Stimulated activated naive CD8-positive, alpha-beta T cell treated with anti-CD3 and anti-CD28 coated beads, Interleukin-15, Interleukin-2, amounts not matched to agents 100 ng/mL and 50 ng/mL, for 24 hours (primary cell): ENCODE results near the gene MALAT1.

Experiments
- H3K27ac Mint-ChIP-seq: one replicate; pipeline ENCODE4 v1.8.0; 2021; ENCODE audit warnings: mild to moderate bottlenecking, mixed read lengths
- H3K27me3 Mint-ChIP-seq: one replicate; pipeline ENCODE4 v1.8.0; 2021; ENCODE audit warnings: mixed read lengths
- H3K36me3 Mint-ChIP-seq: one replicate; pipeline ENCODE4 v1.8.0; 2021; ENCODE audit warnings: low read depth, mixed read lengths
- H3K4me1 Mint-ChIP-seq: one replicate; pipeline ENCODE4 v1.8.0; 2021; ENCODE audit warnings: low read depth, mixed read lengths
- H3K4me3 Mint-ChIP-seq: one replicate; pipeline ENCODE4 v1.8.0; 2021; ENCODE audit warnings: mild to moderate bottlenecking, mixed read lengths
- H3K9me3 Mint-ChIP-seq: one replicate; pipeline ENCODE4 v1.8.0; 2021; ENCODE audit warnings: mixed read lengths

The MALAT1 gene

DNA sequence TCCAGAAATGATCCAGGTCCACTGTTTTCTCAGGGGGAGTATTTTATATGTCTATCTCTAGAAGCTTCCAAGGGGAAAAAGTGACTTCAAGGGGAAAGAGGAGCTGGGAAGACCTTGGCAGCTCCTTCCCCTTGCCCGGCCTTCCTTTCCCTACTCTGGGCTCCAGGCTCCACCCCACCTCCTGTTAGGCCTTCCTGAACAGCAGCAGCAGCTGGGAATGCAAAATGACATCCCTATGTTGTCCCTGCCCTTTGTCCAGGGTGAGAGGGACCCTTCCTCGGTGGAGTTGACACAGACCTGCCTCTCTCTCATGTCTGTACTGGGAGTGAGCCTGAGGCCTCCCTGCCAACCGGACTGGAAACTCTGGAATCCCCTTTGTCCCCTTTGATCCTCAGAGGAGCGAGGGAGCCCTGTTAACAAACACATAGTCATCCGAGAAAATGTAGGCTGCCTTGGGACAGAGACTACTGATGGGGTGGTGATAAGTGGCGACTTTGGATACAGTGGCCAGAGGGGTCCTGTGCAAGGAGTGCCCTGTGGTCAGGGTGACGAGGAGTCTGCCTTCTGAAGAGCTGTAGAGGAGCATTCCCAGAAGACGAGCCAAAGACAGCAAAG is 9.0 kb upstream of the MALAT1 start:
- Mint-ChIP-seq H3K36me3 (no peaks in the 10 kb centered on the region), H3K4me1 (peaks cover 86% of the 10 kb centered on the region), H3K9me3 (no peaks in the 10 kb centered on the region), H3K4me3 (no peak overlapping the region), H3K27me3 (no peaks in the 10 kb centered on the region), H3K27ac (no peak overlapping the region)

DNA sequence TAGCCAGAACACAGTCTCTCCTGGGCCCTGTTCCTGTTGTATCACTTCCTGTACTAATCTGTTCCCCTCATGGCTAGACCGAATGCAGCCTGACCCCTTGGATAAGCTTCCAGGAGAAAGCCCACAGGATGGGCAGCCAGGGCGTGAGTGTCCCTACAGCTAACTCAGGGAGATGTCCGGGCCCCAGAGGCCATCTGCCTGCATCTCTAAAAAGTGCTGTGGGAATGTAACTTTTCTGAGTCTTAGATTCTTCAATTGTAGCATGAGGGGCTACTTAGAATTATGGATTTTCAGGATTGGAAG is 7.7 kb upstream of the MALAT1 start:
- Mint-ChIP-seq H3K36me3 (no peaks in the 10 kb centered on the region), H3K4me3 (no peak overlapping the region), H3K27ac (no peak overlapping the region), H3K9me3 (no peaks in the 10 kb centered on the region), H3K27me3 (no peaks in the 10 kb centered on the region), H3K4me1 (peaks cover 88% of the 10 kb centered on the region)

DNA sequence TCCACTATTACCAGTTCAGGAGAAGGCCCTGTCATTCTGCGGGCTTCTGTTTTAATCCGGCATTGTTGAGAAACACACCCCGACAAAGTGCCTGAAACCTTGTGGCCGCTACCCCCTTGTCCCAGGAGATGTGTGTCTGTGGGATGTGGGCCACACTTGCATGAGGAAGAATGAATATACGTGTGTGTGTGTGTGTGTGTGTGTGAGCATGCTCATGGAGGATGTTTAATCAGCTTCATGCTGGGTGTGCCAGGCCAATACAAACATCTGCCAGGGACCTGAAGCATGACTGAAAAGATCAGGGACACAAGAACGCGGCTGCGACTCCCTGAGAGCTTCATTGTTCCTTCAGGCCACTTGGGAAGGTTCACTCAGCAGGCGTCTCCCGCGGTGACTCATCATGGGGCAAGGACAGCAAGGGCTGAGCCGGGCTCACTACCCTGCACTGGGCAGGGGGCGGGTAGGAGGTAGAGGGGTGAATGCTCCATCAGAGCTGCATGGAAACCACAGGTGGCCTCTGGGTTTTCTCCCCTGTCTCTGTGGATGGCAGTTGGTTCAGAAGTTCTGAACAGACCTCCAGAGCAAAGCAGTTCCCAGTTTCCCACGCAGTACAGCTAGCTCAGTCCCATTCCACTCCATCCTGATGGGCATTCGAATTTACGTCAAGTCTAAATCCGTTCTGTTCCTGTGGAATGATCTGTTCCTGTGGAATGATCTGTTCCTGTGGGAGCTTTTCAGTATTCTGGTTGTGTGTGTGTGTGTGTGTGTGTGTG is 7.0 kb upstream of the MALAT1 start:
- peaks cover 93% of the 10 kb centered on the region for H3K4me1 Mint-ChIP-seq
- H3K36me3 Mint-ChIP-seq: no peaks in the 10 kb centered on the region
- peak overlapping the region; percentile 36 for H3K4me3 Mint-ChIP-seq
- H3K27ac Mint-ChIP-seq: peak overlapping the region; percentile 95
- H3K9me3 Mint-ChIP-seq: no peaks in the 10 kb centered on the region
- H3K27me3 Mint-ChIP-seq: no peaks in the 10 kb centered on the region

DNA sequence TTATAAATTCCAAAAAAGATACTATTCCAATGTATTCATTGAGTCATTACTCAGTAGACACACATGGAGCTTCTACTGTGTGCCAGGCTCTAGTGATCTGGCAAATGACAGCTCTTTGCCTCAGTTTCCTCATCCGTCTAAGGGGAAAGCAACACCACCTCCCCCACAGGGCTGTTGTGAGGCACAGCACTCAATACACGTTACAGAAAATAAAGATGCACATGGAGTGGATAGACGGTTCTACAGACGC is 6.5 kb upstream of the MALAT1 start:
- Mint-ChIP-seq H3K36me3 (no peaks in the 10 kb centered on the region), H3K4me3 (peak overlapping the region; percentile 36), H3K4me1 (peaks cover 93% of the 10 kb centered on the region), H3K27ac (peak overlapping the region; percentile 95), H3K9me3 (no peaks in the 10 kb centered on the region), H3K27me3 (no peaks in the 10 kb centered on the region)

DNA sequence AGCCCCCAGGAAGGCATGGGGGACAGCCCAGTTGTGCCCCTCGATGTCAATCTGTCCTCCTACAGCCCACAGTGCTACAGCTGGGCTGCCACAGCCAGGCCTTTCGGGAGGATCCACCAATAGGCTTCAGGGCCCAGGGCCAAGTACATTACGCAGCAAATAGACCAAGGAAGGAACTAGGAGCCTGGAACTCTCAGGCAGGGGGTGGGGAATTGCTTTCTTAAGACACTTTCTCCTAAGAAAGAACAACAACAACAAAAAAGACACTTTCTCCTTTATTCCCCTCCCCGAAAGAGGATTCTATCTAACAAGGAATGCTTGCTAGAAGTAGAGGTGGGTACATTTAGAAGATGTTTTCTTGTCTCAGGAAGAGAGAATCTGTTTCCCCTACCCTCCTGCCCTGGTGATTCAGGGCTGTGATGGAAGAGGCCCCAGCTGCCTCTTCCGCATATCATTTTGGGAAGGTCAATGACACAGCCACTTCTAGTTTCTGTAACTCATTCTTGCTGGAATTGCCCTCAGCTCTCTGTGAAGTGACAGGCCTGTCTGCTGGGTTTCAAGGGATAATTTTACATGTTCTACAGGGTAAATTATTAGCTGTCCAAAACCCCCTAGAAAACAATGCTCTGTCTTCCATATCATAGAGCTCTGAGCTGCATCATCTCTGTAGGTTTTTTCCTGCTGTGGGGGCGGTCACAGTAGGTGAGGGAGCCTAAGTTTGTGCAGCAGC is 6.0 kb upstream of the MALAT1 start:
- H3K36me3 Mint-ChIP-seq: no peaks in the 10 kb centered on the region
- peak overlapping the region; percentile 69 for H3K4me3 Mint-ChIP-seq
- no peaks in the 10 kb centered on the region for H3K27me3 Mint-ChIP-seq
- no peaks in the 10 kb centered on the region for H3K9me3 Mint-ChIP-seq
- peaks cover 89% of the 10 kb centered on the region for H3K4me1 Mint-ChIP-seq
- peak overlapping the region; percentile 95 for H3K27ac Mint-ChIP-seq

DNA sequence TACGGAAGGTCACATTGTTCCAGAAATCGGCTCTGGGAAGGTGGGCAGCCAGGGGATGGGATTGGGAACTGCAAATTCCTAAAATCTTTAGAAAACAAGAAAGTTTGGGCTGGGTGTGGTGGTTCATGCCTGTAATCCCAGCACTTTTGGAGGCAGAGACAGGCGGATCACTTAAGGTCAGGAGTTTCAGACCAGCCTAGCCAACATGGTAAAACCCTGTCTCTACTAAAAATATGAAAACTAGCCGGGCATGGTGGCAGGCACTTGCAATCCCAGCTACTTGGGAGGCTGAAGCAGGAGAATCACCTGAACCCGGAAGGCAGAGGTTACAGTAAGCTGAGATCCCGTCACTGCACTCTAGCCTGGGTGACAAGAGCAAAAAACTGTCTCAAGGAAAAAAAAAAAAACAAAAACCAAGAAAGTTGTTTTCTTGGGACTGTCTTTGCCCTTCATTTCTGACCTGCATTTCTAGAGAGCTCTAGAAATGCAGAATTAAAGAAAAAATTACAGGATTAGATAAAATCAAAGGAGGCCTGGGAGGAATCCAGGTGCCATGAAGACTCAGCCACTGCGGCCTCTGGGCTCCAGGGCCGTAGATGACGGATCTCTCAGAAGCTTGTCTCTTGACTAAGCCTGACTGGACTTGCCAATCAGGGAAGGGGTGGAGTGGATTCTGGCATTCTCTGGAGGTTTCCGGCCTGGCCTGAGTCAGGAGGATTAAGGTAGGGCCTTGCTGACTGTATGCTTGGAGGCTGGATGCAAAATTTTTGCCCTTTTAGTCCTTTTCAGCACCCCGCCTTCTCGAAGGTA is 5.3 kb upstream of the MALAT1 start:
- no peaks in the 10 kb centered on the region for H3K9me3 Mint-ChIP-seq
- peak overlapping the region; percentile 69 for H3K4me3 Mint-ChIP-seq
- no peaks in the 10 kb centered on the region for H3K36me3 Mint-ChIP-seq
- peaks cover 82% of the 10 kb centered on the region for H3K4me1 Mint-ChIP-seq
- peak overlapping the region; percentile 95 for H3K27ac Mint-ChIP-seq
- no peaks in the 10 kb centered on the region for H3K27me3 Mint-ChIP-seq

DNA sequence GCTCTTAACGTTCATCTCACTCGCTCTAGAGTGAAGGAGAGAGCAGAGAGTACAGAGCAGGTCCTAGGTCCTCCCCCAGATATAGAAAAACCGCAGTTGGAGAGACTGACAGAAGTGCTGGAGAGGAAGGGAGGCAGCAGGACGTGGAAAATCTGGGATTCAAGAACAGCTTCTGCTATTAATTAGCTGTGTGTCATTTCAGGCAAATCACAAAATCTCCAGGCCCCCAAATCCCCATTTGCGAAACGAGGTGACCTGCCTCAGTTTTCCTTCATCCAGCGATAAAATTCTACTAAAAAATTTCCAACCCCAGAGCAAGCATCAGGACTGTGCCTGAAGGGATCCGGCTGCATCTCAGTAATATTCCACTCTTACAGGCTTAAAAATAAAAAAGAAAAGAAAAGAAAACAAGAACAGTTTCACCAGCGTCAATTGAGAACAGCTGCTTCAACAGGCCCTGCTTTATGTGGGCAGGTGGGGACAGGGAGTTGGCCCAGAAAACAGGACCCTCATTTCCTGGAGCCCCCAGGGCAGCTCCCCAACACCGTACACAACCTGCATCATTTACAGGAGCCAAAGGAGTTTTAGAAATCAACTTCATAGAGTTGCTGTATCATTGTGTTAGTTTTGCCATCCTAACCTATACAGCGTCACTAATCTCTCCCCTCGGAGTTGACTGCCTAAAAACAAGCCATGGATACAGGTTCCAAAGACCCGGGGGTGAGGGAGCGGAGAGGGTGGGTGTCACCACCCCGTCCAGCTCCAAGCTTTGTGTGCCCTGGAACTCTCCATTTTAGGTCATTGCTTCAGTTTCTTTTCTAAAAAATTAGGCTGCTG is 2.3 kb upstream of the MALAT1 start:
- no peaks in the 10 kb centered on the region for H3K27me3 Mint-ChIP-seq
- H3K9me3 Mint-ChIP-seq: no peaks in the 10 kb centered on the region
- H3K4me1 Mint-ChIP-seq: peaks cover 59% of the 10 kb centered on the region
- no peaks in the 10 kb centered on the region for H3K36me3 Mint-ChIP-seq
- peak overlapping the region; percentile 92 for H3K27ac Mint-ChIP-seq
- H3K4me3 Mint-ChIP-seq: no peak overlapping the region

DNA sequence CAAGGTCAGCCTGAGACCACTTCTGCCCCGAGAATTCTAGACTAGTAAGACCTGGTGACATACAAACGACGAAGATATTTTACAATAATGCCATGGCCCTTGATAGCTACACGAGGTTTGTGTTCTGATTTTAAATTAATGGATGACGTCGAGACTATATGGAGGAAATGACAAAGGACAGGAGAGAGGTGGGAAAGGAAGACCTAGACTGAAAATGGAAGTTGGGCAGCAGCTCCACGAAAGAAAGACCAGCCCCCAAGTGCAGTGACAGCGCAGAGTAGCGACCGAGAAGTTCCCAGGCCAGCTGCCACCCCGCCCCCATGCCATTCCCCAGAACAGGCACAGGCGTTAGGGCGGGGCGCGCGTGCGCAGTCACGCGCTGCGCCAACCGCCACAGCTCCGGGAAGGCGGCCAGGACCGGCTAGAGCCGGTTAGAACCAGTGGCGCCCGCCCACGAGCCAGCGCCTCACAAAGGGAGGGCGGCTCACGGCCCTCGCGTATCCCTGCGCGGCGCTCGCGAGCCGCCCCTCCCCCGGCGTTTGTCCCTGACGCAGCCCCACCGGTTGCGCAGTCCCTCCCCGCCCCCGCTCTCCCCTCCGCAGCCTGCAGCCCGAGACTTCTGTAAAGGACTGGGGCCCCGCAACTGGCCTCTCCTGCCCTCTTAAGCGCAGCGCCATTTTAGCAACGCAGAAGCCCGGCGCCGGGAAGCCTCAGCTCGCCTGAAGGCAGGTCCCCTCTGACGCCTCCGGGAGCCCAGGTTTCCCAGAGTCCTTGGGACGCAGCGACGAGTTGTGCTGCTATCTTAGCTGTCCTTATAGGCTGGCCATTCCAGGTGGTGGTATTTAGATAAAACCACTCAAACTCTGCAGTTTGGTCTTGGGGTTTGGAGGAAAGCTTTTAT is 1.5 kb upstream of the MALAT1 start:
- Mint-ChIP-seq H3K4me3 (no peak overlapping the region), H3K9me3 (no peaks in the 10 kb centered on the region), H3K27ac (peak overlapping the region; percentile 92), H3K27me3 (no peaks in the 10 kb centered on the region), H3K36me3 (no peaks in the 10 kb centered on the region), H3K4me1 (peaks cover 50% of the 10 kb centered on the region)

DNA sequence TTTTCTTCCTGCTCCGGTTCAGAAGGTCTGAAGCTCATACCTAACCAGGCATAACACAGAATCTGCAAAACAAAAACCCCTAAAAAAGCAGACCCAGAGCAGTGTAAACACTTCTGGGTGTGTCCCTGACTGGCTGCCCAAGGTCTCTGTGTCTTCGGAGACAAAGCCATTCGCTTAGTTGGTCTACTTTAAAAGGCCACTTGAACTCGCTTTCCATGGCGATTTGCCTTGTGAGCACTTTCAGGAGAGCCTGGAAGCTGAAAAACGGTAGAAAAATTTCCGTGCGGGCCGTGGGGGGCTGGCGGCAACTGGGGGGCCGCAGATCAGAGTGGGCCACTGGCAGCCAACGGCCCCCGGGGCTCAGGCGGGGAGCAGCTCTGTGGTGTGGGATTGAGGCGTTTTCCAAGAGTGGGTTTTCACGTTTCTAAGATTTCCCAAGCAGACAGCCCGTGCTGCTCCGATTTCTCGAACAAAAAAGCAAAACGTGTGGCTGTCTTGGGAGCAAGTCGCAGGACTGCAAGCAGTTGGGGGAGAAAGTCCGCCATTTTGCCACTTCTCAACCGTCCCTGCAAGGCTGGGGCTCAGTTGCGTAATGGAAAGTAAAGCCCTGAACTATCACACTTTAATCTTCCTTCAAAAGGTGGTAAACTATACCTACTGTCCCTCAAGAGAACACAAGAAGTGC is 661 bp upstream of the MALAT1 start:
- no peaks in the 10 kb centered on the region for H3K9me3 Mint-ChIP-seq
- H3K27ac Mint-ChIP-seq: no peak overlapping the region

DNA sequence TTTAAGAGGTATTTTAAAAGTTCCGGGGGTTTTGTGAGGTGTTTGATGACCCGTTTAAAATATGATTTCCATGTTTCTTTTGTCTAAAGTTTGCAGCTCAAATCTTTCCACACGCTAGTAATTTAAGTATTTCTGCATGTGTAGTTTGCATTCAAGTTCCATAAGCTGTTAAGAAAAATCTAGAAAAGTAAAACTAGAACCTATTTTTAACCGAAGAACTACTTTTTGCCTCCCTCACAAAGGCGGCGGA is 193 bp upstream of the MALAT1 start:
- no peak overlapping the region for H3K27ac Mint-ChIP-seq
- H3K4me1 Mint-ChIP-seq: peaks cover 40% of the 10 kb centered on the region
- H3K4me3 Mint-ChIP-seq: no peak overlapping the region
- H3K36me3 Mint-ChIP-seq: no peaks in the 10 kb centered on the region
- H3K27me3 Mint-ChIP-seq: no peaks in the 10 kb centered on the region
- no peaks in the 10 kb centered on the region for H3K9me3 Mint-ChIP-seq

More for the DNA sequence above, 661 bp upstream of the MALAT1 start:
- Mint-ChIP-seq H3K36me3 (no peaks in the 10 kb centered on the region), H3K4me3 (no peak overlapping the region), H3K27me3 (no peaks in the 10 kb centered on the region), H3K4me1 (peaks cover 42% of the 10 kb centered on the region)

DNA sequence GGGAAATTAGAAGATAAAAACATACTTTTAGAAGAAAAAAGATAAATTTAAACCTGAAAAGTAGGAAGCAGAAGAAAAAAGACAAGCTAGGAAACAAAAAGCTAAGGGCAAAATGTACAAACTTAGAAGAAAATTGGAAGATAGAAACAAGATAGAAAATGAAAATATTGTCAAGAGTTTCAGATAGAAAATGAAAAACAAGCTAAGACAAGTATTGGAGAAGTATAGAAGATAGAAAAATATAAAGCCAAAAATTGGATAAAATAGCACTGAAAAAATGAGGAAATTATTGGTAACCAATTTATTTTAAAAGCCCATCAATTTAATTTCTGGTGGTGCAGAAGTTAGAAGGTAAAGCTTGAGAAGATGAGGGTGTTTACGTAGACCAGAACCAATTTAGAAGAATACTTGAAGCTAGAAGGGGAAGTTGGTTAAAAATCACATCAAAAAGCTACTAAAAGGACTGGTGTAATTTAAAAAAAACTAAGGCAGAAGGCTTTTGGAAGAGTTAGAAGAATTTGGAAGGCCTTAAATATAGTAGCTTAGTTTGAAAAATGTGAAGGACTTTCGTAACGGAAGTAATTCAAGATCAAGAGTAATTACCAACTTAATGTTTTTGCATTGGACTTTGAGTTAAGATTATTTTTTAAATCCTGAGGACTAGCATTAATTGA is 1.0 kb downstream of the MALAT1 start:
- Mint-ChIP-seq H3K4me3 (no peak overlapping the region), H3K36me3 (no peaks in the 10 kb centered on the region), H3K4me1 (peaks cover 40% of the 10 kb centered on the region), H3K27ac (no peak overlapping the region), H3K9me3 (no peaks in the 10 kb centered on the region), H3K27me3 (no peaks in the 10 kb centered on the region)

DNA sequence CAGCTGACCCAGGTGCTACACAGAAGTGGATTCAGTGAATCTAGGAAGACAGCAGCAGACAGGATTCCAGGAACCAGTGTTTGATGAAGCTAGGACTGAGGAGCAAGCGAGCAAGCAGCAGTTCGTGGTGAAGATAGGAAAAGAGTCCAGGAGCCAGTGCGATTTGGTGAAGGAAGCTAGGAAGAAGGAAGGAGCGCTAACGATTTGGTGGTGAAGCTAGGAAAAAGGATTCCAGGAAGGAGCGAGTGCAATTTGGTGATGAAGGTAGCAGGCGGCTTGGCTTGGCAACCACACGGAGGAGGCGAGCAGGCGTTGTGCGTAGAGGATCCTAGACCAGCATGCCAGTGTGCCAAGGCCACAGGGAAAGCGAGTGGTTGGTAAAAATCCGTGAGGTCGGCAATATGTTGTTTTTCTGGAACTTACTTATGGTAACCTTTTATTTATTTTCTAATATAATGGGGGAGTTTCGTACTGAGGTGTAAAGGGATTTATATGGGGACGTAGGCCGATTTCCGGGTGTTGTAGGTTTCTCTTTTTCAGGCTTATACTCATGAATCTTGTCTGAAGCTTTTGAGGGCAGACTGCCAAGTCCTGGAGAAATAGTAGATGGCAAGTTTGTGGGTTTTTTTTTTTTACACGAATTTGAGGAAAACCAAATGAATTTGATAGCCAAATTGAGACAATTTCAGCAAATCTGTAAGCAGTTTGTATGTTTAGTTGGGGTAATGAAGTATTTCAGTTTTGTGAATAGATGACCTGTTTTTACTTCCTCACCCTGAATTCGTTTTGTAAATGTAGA is 1.7 kb downstream of the MALAT1 start:
- no peaks in the 10 kb centered on the region for H3K36me3 Mint-ChIP-seq
- no peak overlapping the region for H3K27ac Mint-ChIP-seq
- H3K4me3 Mint-ChIP-seq: no peak overlapping the region
- peaks cover 44% of the 10 kb centered on the region for H3K4me1 Mint-ChIP-seq
- no peaks in the 10 kb centered on the region for H3K9me3 Mint-ChIP-seq
- no peaks in the 10 kb centered on the region for H3K27me3 Mint-ChIP-seq

DNA sequence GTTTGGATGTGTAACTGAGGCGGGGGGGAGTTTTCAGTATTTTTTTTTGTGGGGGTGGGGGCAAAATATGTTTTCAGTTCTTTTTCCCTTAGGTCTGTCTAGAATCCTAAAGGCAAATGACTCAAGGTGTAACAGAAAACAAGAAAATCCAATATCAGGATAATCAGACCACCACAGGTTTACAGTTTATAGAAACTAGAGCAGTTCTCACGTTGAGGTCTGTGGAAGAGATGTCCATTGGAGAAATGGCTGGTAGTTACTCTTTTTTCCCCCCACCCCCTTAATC is 2.3 kb downstream of the MALAT1 start:
- Mint-ChIP-seq H3K27ac (no peak overlapping the region), H3K4me1 (peaks cover 45% of the 10 kb centered on the region), H3K4me3 (no peak overlapping the region)

More for the DNA sequence above, 2.3 kb downstream of the MALAT1 start:
- no peaks in the 10 kb centered on the region for H3K9me3 Mint-ChIP-seq
- no peaks in the 10 kb centered on the region for H3K36me3 Mint-ChIP-seq
- no peaks in the 10 kb centered on the region for H3K27me3 Mint-ChIP-seq
